ENCODE data around the gene AARS2.
A peak's percentile ranks its signal among the peaks of the same experiment; 100 is the strongest.

The AARS2 gene

GRCh38 chr6:44342489-44342888, 29.3 kb upstream of the AARS2 start, which contains the start of gene SPATS1:
TSS of gene SPATS1 (plus strand) at chr6:44342650. CDS start at chr6:44343096, 446 bp downstream.
- peak within 1 kb of the TSS in 1 of 2 donors; percentile 18 for H3K4me3 ChIP-seq (ENCODE audit: low read depth in 1 of 2, low read length in 2 of 2)
- H3K4me1 ChIP-seq (ENCODE audit: control insufficient read depth in 1 of 2, insufficient read depth in 2 of 2, low read length in 2 of 2) = no peaks in the 10 kb centered on the region
- no peak within 1 kb of the TSS for H3K27ac ChIP-seq (ENCODE audit: low read depth, low read length)
- H3K36me3 ChIP-seq (ENCODE audit: control insufficient read depth in 1 of 2, insufficient read depth in 2 of 2, low read length in 2 of 2) = no peaks in the 10 kb centered on the region
- no peaks in the 10 kb centered on the region for H3K9me3 ChIP-seq (ENCODE audit: control insufficient read depth in 1 of 2, low read length in 2 of 2)
- H3K27me3 ChIP-seq (ENCODE audit: control insufficient read depth in 1 of 2, insufficient read depth in 2 of 2, low read length in 2 of 2) = peaks cover 30 to 38% of the 10 kb centered on the region in 2 donors
- no peak within 1 kb of the TSS for H3K9ac ChIP-seq (ENCODE audit: low read depth in 1 of 2, low read length in 2 of 2)

- H3K9me3 ChIP-seq (ENCODE audit: control insufficient read depth in 1 of 2, low read length in 2 of 2) = no peaks in the 10 kb centered on the region
- H3K36me3 ChIP-seq (ENCODE audit: control insufficient read depth in 1 of 2, insufficient read depth in 2 of 2, low read length in 2 of 2) = no peaks in the 10 kb centered on the region
- no peaks in the 10 kb centered on the region for H3K4me1 ChIP-seq (ENCODE audit: control insufficient read depth in 1 of 2, insufficient read depth in 2 of 2, low read length in 2 of 2)
- no peak overlapping the region for H3K4me3 ChIP-seq (ENCODE audit: low read depth in 1 of 2, low read length in 2 of 2)
- no peak overlapping the region for H3K27ac ChIP-seq (ENCODE audit: low read depth, low read length)
- no peak overlapping the region for H3K9ac ChIP-seq (ENCODE audit: low read depth in 1 of 2, low read length in 2 of 2)
- peaks cover 30 to 39% of the 10 kb centered on the region in 2 donors for H3K27me3 ChIP-seq (ENCODE audit: control insufficient read depth in 1 of 2, insufficient read depth in 2 of 2, low read length in 2 of 2)
Observed at GRCh38 chr6:44342052-44342451, 28.9 kb upstream of the AARS2 start.

- H3K9me3 ChIP-seq (ENCODE audit: control insufficient read depth in 1 of 2, low read length in 2 of 2) = no peaks in the 10 kb centered on the region
- H3K27ac ChIP-seq (ENCODE audit: low read depth, low read length) = no peak overlapping the region
- H3K36me3 ChIP-seq (ENCODE audit: control insufficient read depth in 1 of 2, insufficient read depth in 2 of 2, low read length in 2 of 2) = no peaks in the 10 kb centered on the region
- H3K4me3 ChIP-seq (ENCODE audit: low read depth in 1 of 2, low read length in 2 of 2) = no peak overlapping the region
- H3K9ac ChIP-seq (ENCODE audit: low read depth in 1 of 2, low read length in 2 of 2) = no peak overlapping the region
- H3K4me1 ChIP-seq (ENCODE audit: control insufficient read depth in 1 of 2, insufficient read depth in 2 of 2, low read length in 2 of 2) = no peaks in the 10 kb centered on the region
- H3K27me3 ChIP-seq (ENCODE audit: control insufficient read depth in 1 of 2, insufficient read depth in 2 of 2, low read length in 2 of 2) = peaks cover 30 to 39% of the 10 kb centered on the region in 2 donors
Observed at GRCh38 chr6:44341095-44341890, 28.1 kb upstream of the AARS2 start.

DNA sequence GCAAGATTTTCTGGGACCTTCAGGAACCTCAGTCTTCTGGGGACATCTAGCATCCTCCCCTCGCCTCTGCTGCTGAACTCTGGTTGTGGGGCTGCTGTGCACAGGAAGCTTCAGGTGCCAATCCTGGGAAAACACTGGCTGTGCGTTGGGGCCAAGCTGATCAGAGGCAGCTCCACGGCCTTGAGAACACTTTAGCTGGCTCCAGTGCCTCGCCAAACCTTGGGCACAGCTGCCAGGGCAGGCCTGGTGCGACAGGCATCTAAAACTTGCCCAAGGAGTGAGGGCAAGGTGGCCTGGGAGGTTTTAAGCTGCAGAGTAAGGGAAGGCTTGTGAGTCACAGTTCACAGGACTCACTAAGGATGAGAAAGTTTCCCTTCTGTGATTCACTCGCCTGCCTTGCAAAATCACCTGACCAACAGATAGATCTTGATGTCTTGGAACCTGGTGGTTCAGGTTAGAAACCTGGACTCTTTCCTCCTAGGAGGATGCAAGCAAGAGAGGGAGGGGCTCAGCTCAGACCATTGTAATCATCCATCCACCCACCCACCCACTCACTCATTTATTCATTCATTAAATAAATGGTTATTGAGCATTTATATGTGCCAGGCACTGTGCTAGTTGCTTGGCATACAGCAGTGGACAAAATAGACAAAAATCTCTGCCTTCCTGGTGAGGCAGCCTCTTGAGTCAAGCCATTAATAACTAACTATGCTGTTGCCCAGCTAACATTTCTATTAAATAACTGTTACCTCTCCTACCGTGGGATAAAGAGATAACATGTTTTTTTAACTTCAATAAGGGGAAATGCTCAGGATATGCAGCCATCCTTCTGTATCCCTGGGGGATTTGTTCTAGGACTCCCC, 26.8 kb upstream of the AARS2 start:
- H3K36me3 ChIP-seq (ENCODE audit: control insufficient read depth in 1 of 2, insufficient read depth in 2 of 2, low read length in 2 of 2) = no peaks in the 10 kb centered on the region

GRCh38 chr6:44339301-44339700, 26.2 kb upstream of the AARS2 start:
- no peaks in the 10 kb centered on the region for H3K9me3 ChIP-seq (ENCODE audit: control insufficient read depth in 1 of 2, low read length in 2 of 2)
- H3K36me3 ChIP-seq (ENCODE audit: control insufficient read depth in 1 of 2, insufficient read depth in 2 of 2, low read length in 2 of 2) = no peaks in the 10 kb centered on the region
- H3K27ac ChIP-seq (ENCODE audit: low read depth, low read length) = no peak overlapping the region
- no peak overlapping the region for H3K4me3 ChIP-seq (ENCODE audit: low read depth in 1 of 2, low read length in 2 of 2)
- peaks cover 24 to 36% of the 10 kb centered on the region in 2 donors for H3K27me3 ChIP-seq (ENCODE audit: control insufficient read depth in 1 of 2, insufficient read depth in 2 of 2, low read length in 2 of 2)
- no peak overlapping the region for H3K9ac ChIP-seq (ENCODE audit: low read depth in 1 of 2, low read length in 2 of 2)
- no peaks in the 10 kb centered on the region for H3K4me1 ChIP-seq (ENCODE audit: control insufficient read depth in 1 of 2, insufficient read depth in 2 of 2, low read length in 2 of 2)

More for the DNA sequence above, 26.8 kb upstream of the AARS2 start:
- H3K9ac ChIP-seq (ENCODE audit: low read depth in 1 of 2, low read length in 2 of 2) = no peak overlapping the region
- H3K9me3 ChIP-seq (ENCODE audit: control insufficient read depth in 1 of 2, low read length in 2 of 2) = no peaks in the 10 kb centered on the region
- no peak overlapping the region for H3K4me3 ChIP-seq (ENCODE audit: low read depth in 1 of 2, low read length in 2 of 2)
- no peaks in the 10 kb centered on the region for H3K4me1 ChIP-seq (ENCODE audit: control insufficient read depth in 1 of 2, insufficient read depth in 2 of 2, low read length in 2 of 2)
- peaks cover 26 to 39% of the 10 kb centered on the region in 2 donors for H3K27me3 ChIP-seq (ENCODE audit: control insufficient read depth in 1 of 2, insufficient read depth in 2 of 2, low read length in 2 of 2)
- no peak overlapping the region for H3K27ac ChIP-seq (ENCODE audit: low read depth, low read length)

DNA sequence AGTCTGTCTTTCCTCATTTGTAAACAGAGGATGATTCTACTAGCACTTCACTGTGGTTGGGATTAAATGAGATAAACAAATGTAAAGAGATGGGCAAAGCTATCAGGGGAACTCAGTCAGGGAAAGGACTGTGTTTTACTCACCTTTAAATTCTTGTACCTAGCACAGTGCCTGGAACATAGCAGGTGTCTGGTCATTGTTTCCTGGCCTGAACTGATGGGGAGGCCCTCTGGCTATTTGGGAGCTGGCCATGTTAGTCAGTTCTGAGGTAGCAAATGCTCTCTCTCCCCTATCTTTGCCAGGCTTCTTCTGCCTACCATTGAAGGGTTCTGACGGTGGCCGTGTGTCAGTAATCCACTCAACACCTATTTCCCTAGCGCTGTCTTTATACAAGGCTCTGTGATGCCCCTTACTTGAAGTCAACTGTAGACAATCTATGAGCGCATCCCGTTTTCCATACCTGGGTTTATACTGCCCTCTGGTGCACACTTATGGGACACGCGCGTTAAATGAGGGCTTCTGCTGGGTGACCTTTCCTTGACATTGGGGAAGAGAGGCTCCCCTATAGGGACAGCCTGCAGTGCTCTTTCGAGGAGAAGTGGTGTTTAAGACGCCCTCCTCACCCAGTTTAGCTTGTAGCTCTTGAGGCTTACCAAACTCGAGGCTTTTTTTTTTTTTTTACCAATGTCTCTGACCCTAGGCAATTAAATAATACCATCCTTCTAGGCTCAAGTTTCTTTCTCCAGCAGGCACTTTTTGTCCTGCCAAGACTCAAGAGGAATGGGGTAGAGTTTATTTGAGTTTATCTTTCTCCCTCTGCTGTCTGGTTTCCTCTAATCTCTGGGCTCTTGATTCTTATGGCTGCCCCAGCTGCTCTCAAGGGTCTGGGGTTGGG, 25.3 kb upstream of the AARS2 start:
- no peaks in the 10 kb centered on the region for H3K4me1 ChIP-seq (ENCODE audit: control insufficient read depth in 1 of 2, insufficient read depth in 2 of 2, low read length in 2 of 2)
- H3K36me3 ChIP-seq (ENCODE audit: control insufficient read depth in 1 of 2, insufficient read depth in 2 of 2, low read length in 2 of 2) = no peaks in the 10 kb centered on the region
- H3K27ac ChIP-seq (ENCODE audit: low read depth, low read length) = no peak overlapping the region
- peaks cover 22 to 28% of the 10 kb centered on the region in 2 donors for H3K27me3 ChIP-seq (ENCODE audit: control insufficient read depth in 1 of 2, insufficient read depth in 2 of 2, low read length in 2 of 2)
- no peak overlapping the region for H3K9ac ChIP-seq (ENCODE audit: low read depth in 1 of 2, low read length in 2 of 2)
- no peaks in the 10 kb centered on the region for H3K9me3 ChIP-seq (ENCODE audit: control insufficient read depth in 1 of 2, low read length in 2 of 2)
- H3K4me3 ChIP-seq (ENCODE audit: low read depth in 1 of 2, low read length in 2 of 2) = no peak overlapping the region

- Histone ChIP-seq H3K4me1 (ENCODE audit: control insufficient read depth in 1 of 2, insufficient read depth in 2 of 2, low read length in 2 of 2) (no peaks in the 10 kb centered on the region), H3K9me3 (ENCODE audit: control insufficient read depth in 1 of 2, low read length in 2 of 2) (no peaks in the 10 kb centered on the region), H3K27me3 (ENCODE audit: control insufficient read depth in 1 of 2, insufficient read depth in 2 of 2, low read length in 2 of 2) (peaks cover 2 to 7% of the 10 kb centered on the region in 2 donors), H3K9ac (ENCODE audit: low read depth in 1 of 2, low read length in 2 of 2) (no peak overlapping the region), H3K27ac (ENCODE audit: low read depth, low read length) (no peak overlapping the region), H3K4me3 (ENCODE audit: low read depth in 1 of 2, low read length in 2 of 2) (no peak overlapping the region), H3K36me3 (ENCODE audit: control insufficient read depth in 1 of 2, insufficient read depth in 2 of 2, low read length in 2 of 2) (no peaks in the 10 kb centered on the region)
Observed at GRCh38 chr6:44335631-44336030, 22.5 kb upstream of the AARS2 start.

- Histone ChIP-seq H3K36me3 (ENCODE audit: control insufficient read depth in 1 of 2, insufficient read depth in 2 of 2, low read length in 2 of 2) (no peaks in the 10 kb centered on the region), H3K27ac (ENCODE audit: low read depth, low read length) (no peak overlapping the region), H3K27me3 (ENCODE audit: control insufficient read depth in 1 of 2, insufficient read depth in 2 of 2, low read length in 2 of 2) (peaks cover 2 to 15% of the 10 kb centered on the region in 2 donors), H3K9ac (ENCODE audit: low read depth in 1 of 2, low read length in 2 of 2) (no peak overlapping the region), H3K4me3 (ENCODE audit: low read depth in 1 of 2, low read length in 2 of 2) (no peak overlapping the region), H3K9me3 (ENCODE audit: control insufficient read depth in 1 of 2, low read length in 2 of 2) (no peaks in the 10 kb centered on the region), H3K4me1 (ENCODE audit: control insufficient read depth in 1 of 2, insufficient read depth in 2 of 2, low read length in 2 of 2) (no peaks in the 10 kb centered on the region)
Observed at GRCh38 chr6:44333942-44334341, 20.8 kb upstream of the AARS2 start.

DNA sequence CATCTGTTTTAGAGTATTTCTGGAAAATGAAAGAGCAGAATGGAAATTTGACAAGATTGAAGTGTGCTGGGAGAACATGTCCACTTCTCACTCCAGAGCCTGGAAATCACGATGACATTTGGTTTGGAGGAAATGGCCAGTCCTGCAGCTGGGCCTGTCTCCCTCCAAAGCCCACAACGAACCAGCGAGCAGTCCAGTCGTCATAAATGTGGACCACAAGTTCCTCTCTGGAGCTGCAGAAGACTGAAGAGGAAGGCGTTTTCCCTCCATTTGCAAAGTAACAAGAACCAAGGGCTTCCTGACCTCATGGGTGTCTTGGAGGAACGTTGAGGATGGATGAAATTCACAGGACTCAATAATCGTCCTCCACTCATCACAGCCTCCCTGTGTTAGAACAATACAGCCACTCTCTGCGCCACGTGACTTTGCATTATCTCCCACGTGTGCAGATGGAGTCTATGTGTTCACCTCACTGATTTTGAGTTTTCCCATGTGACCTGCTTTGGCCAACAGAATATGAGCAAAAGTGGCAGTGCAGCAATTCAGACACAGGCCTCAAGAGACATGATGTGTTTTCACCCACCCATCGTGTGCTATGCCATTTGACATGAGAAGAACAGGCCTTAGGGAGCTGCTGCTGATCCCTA, 20.2 kb upstream of the AARS2 start:
- no peaks in the 10 kb centered on the region for H3K4me1 ChIP-seq (ENCODE audit: control insufficient read depth in 1 of 2, insufficient read depth in 2 of 2, low read length in 2 of 2)
- no peak overlapping the region for H3K27ac ChIP-seq (ENCODE audit: low read depth, low read length)
- H3K9ac ChIP-seq (ENCODE audit: low read depth in 1 of 2, low read length in 2 of 2) = no peak overlapping the region
- no peak overlapping the region for H3K4me3 ChIP-seq (ENCODE audit: low read depth in 1 of 2, low read length in 2 of 2)
- H3K36me3 ChIP-seq (ENCODE audit: control insufficient read depth in 1 of 2, insufficient read depth in 2 of 2, low read length in 2 of 2) = no peaks in the 10 kb centered on the region
- H3K9me3 ChIP-seq (ENCODE audit: control insufficient read depth in 1 of 2, low read length in 2 of 2) = no peaks in the 10 kb centered on the region
- H3K27me3 ChIP-seq (ENCODE audit: control insufficient read depth in 1 of 2, insufficient read depth in 2 of 2, low read length in 2 of 2) = peaks cover 2 to 15% of the 10 kb centered on the region in 2 donors

Measured in duodenal mucosa (tissue), 2 donors.